Measurements from ENCODE around the gene PLA2G4A. TPM values are rescaled to one million over a fixed set of nuclear protein-coding genes. Genes with fewer than 3 reads are reported as not detected.

PLA2G4A gene
- total RNA-seq, 1 experiment from 2014 or later, result 0.39 TPM

DNA sequence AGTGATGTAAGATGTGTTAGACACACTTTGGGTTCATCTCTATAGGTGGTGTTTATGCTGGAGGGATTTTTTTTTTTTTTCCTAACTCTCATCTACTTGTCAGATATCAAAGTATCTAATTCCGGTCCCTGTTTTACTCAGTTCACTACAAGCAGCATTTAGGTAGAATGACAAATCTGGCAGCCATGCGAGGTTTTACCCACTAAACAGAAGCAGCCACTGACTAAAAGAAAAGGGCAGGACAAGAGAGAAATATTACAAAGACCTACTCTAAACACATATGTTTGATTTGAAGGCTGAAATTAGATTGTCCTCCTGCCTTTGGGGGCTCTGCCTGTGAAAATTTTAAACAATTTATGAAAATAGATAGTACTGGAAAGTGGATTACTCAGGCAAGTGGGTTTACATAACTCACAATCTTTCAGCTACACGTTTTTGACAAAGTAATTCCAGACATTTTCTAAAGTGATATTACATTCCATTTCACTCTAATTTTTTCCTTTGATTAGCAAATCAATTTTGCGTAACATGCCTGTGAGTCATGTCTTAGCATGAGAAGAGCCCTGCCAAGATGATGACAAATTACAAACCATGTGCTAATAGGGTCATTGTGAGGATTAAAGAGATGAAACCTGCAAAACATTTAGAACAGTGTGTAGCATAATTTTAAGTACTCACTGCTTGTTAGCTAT, 172.6 kb downstream of the PLA2G4A start:
- no peak overlapping the region for H3K27ac ChIP-seq (ENCODE audit: insufficient read length, low read depth, low read length)

More for the DNA sequence above, 172.6 kb downstream of the PLA2G4A start:
- H3K4me3 Mint-ChIP-seq, result no peak overlapping the region
- no peak overlapping the region for H3K14ac ChIP-seq (ENCODE audit: insufficient read depth, low read length)
- no peaks in the 10 kb centered on the region for H3K27me3 ChIP-seq (ENCODE audit: insufficient read depth, low read length)
- H3K9me3 Mint-ChIP-seq, result peaks cover 6 to 9% of the 10 kb centered on the region in 2 experiments
- H3K4ac ChIP-seq (ENCODE audit: low read depth, low read length), result no peak overlapping the region
- no peaks in the 10 kb centered on the region for H3K27me3 Mint-ChIP-seq (ENCODE audit: low read depth)
- H2AK5ac ChIP-seq (ENCODE audit: insufficient read length, low read length), result no peak overlapping the region
- no peak overlapping the region for H3K18ac ChIP-seq (ENCODE audit: insufficient read length, low read depth, low read length)
- H3K4me1 ChIP-seq (ENCODE audit: insufficient read depth, low read length), result no peaks in the 10 kb centered on the region
- no peaks in the 10 kb centered on the region for H4K20me1 ChIP-seq (ENCODE audit: control insufficient read depth, insufficient read depth, insufficient read length)
- H3K9ac ChIP-seq (ENCODE audit: extremely low read depth, insufficient read length, low read length), result no peak overlapping the region
- no peak overlapping the region for H2BK5ac ChIP-seq (ENCODE audit: insufficient read length, low read length)
- H3K79me2 ChIP-seq (ENCODE audit: insufficient read depth, low read length), result no peaks in the 10 kb centered on the region
- no peak overlapping the region for H4K5ac ChIP-seq (ENCODE audit: insufficient read length, low read depth, low read length)
- no peak overlapping the region for H2BK15ac ChIP-seq (ENCODE audit: low read depth, low read length)
- H2BK12ac ChIP-seq (ENCODE audit: insufficient read length, low read depth, low read length), result no peak overlapping the region
- peaks cover 2 to 8% (median 2%) of the 10 kb centered on the region in 3 experiments for H3K36me3 Mint-ChIP-seq (ENCODE audit: insufficient read depth in 1 of 3, low read depth in 3 of 3)
- no peak overlapping the region for H2AFZ ChIP-seq (ENCODE audit: low read length)
- no peak overlapping the region for H3K4me2 ChIP-seq (ENCODE audit: insufficient read depth, insufficient read length, low read length)
- no peak overlapping the region for H2BK120ac ChIP-seq (ENCODE audit: low read depth, low read length, poor library complexity, severe bottlenecking)
- H2BK20ac ChIP-seq (ENCODE audit: low read depth, low read length, poor library complexity, severe bottlenecking), result no peak overlapping the region
- TF ChIP-seq CTCF (conservative IDR thresholded peaks at IDR 0.05), result no peak
- no peaks in the 10 kb centered on the region for H3K23me2 ChIP-seq (ENCODE audit: insufficient read length, low read depth, low read length, poor library complexity, severe bottlenecking)
- no peak overlapping the region for H3K23ac ChIP-seq (ENCODE audit: insufficient read length, low read depth, low read length)
- peaks cover 12% of the 10 kb centered on the region in 2 experiments for H3K4me1 Mint-ChIP-seq
- no CpG with 5 or more reads among the region's 4 CpGs for WGBS (ENCODE audit: extremely low coverage, insufficient read length, low lambda C conversion rate)
- H3T11ph ChIP-seq (ENCODE audit: low read length), result no peak overlapping the region
- DNase-seq, result no peak
- H4K8ac ChIP-seq (replicated peaks; ENCODE audit: insufficient read length, low read depth, low read length), result no peak overlapping the region
- H3K27ac Mint-ChIP-seq, result no peak overlapping the region
- H3K56ac ChIP-seq (ENCODE audit: insufficient read length, low read depth, low read length), result no peak overlapping the region
- H4K91ac ChIP-seq (ENCODE audit: insufficient read length, low read depth, low read length), result no peak overlapping the region
- H3K9me3 ChIP-seq (ENCODE audit: control insufficient read depth, low read depth, low read length), result no peaks in the 10 kb centered on the region
- H3K79me1 ChIP-seq (ENCODE audit: insufficient read depth, low read depth, low read length, poor library complexity, severe bottlenecking), result no peaks in the 10 kb centered on the region
